ENCODE data around the gene LY6G6D.
A peak's percentile ranks its signal among the peaks of the same experiment; 100 is the strongest.

LY6G6D gene

DNA sequence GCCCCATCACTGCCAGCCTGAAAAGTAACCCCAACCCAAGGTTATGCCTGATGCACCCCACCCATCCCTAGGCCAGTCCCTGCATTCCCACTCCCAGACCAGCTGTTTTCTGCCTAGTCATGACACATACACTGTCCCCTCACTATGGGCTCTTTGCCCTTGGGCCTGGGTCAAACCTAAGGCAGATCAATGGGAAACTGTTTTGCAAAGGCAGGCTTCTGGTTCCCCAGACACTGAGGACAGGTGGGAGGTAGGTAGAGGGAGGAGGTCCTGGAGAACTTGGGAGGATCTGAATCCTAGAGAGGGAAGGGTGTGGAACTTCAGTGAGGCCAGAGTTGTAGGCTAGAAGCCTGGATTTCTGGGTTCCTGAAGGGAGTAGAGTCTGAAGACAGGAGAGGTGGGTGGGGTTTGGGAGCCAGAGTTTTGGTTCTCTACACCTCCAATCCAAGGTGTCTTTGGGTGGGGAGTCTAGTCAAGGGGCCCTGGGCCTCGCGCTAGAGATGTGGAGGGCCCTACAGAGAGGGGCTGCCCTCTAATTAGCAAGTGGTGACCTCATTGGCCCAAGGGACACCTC lies 19.2 kb downstream of the LY6G6D start:
- no peak for TF ChIP-seq TOX (CRISPR knock-in tag; IDR thresholded peaks at IDR 0.05; ENCODE audit: borderline replicate concordance)
- no peak for TF ChIP-seq ZFP3 (CRISPR knock-in tag; IDR thresholded peaks at IDR 0.05)
- no peak for TF ChIP-seq PATZ1 (CRISPR knock-in tag; IDR thresholded peaks at IDR 0.05; ENCODE audit: borderline replicate concordance)
- TF ChIP-seq PPARA (CRISPR knock-in tag; IDR thresholded peaks at IDR 0.05; ENCODE audit: borderline replicate concordance): no peak
- no peak for TF ChIP-seq ZNF565 (CRISPR knock-in tag; conservative IDR thresholded peaks at IDR 0.05; ENCODE audit: low read depth)
- TF ChIP-seq ZNF8 (CRISPR knock-in tag; IDR thresholded peaks at IDR 0.05): no peak
- no peak for TF ChIP-seq BACH2 (CRISPR knock-in tag; IDR thresholded peaks at IDR 0.05; ENCODE audit: borderline replicate concordance)
- no peak for TF ChIP-seq CSRNP3 (CRISPR knock-in tag; IDR thresholded peaks at IDR 0.05)
- no peak for TF ChIP-seq SNAI2 (CRISPR knock-in tag; IDR thresholded peaks at IDR 0.05)
- TF ChIP-seq OSR1 (CRISPR knock-in tag; IDR thresholded peaks at IDR 0.05): no peak
- TF ChIP-seq CSDC2 (CRISPR knock-in tag; IDR thresholded peaks at IDR 0.05): no peak
- TF ChIP-seq TSHZ2 (CRISPR knock-in tag; IDR thresholded peaks at IDR 0.05): no peak
- TF ChIP-seq ZC3H10 (CRISPR knock-in tag; IDR thresholded peaks at IDR 0.05): no peak
- TF ChIP-seq, protein P1, sequence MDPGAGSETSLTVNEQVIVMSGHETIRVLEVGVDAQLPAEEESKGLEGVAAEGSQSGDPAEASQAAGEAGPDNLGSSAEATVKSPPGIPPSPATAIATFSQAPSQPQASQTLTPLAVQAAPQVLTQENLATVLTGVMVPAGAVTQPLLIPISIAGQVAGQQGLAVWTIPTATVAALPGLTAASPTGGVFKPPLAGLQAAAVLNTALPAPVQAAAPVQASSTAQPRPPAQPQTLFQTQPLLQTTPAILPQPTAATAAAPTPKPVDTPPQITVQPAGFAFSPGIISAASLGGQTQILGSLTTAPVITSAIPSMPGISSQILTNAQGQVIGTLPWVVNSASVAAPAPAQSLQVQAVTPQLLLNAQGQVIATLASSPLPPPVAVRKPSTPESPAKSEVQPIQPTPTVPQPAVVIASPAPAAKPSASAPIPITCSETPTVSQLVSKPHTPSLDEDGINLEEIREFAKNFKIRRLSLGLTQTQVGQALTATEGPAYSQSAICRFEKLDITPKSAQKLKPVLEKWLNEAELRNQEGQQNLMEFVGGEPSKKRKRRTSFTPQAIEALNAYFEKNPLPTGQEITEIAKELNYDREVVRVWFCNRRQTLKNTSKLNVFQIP (CRISPR knock-in tag; IDR thresholded peaks at IDR 0.05; ENCODE audit: borderline replicate concordance, low read depth): no peak
- TF ChIP-seq ARNTL (CRISPR knock-in tag; IDR thresholded peaks at IDR 0.05; ENCODE audit: borderline replicate concordance, low read depth): no peak
- no peak for TF ChIP-seq ISL1 (CRISPR knock-in tag; IDR thresholded peaks at IDR 0.05)
- no peak for TF ChIP-seq GLIS3 (CRISPR knock-in tag; IDR thresholded peaks at IDR 0.05)
- TF ChIP-seq RARB (CRISPR knock-in tag; IDR thresholded peaks at IDR 0.05): no peak
- no peak for TF ChIP-seq ZNF70 (CRISPR knock-in tag; IDR thresholded peaks at IDR 0.05)
- no peak for ATAC-seq

GRCh38 chr6:31734821-31735406 lies 19.8 kb downstream of the LY6G6D start:
- TF ChIP-seq OSR1 (CRISPR knock-in tag; IDR thresholded peaks at IDR 0.05) (no peak), ZC3H10 (CRISPR knock-in tag; IDR thresholded peaks at IDR 0.05) (no peak), CSRNP3 (CRISPR knock-in tag; IDR thresholded peaks at IDR 0.05) (no peak), ARNTL (CRISPR knock-in tag; IDR thresholded peaks at IDR 0.05; ENCODE audit: borderline replicate concordance, low read depth) (no peak), ESRRG (CRISPR knock-in tag; IDR thresholded peaks at IDR 0.05) (no peak), TCF4 (CRISPR knock-in tag; IDR thresholded peaks at IDR 0.05; ENCODE audit: borderline replicate concordance) (no peak), PATZ1 (CRISPR knock-in tag; IDR thresholded peaks at IDR 0.05; ENCODE audit: borderline replicate concordance) (no peak), ZFP3 (CRISPR knock-in tag; IDR thresholded peaks at IDR 0.05) (no peak), TOX (CRISPR knock-in tag; IDR thresholded peaks at IDR 0.05; ENCODE audit: borderline replicate concordance) (no peak), TSHZ2 (CRISPR knock-in tag; IDR thresholded peaks at IDR 0.05) (no peak), ZNF70 (CRISPR knock-in tag; IDR thresholded peaks at IDR 0.05) (no peak), GLIS3 (CRISPR knock-in tag; IDR thresholded peaks at IDR 0.05) (no peak), CREB5 (CRISPR knock-in tag; IDR thresholded peaks at IDR 0.05; ENCODE audit: low read depth) (no peak), SNAI2 (CRISPR knock-in tag; IDR thresholded peaks at IDR 0.05) (no peak), BACH2 (CRISPR knock-in tag; IDR thresholded peaks at IDR 0.05; ENCODE audit: borderline replicate concordance) (no peak), ISL1 (CRISPR knock-in tag; IDR thresholded peaks at IDR 0.05) (no peak)
- ATAC-seq: peak; percentile 7; the same call in 2 of the 3 replicates
